Trophoblast cell (in vitro differentiated cells and primary cell): ENCODE data around the gene TEKT1.

ENCODE experiments used
- DNase-seq, 2 donors: peaks; one replicate each; pipeline ENCODE4 v3.0.0-alpha.2; 2016
- H2AFZ ChIP-seq: 2 replicates; pipeline ENCODE4 v1.6.1; 2013; ENCODE audit warnings: low read length, moderate library complexity, mild to moderate bottlenecking; ENCODE audit not compliant: insufficient read depth, poor library complexity
- H2AK5ac ChIP-seq: 2 replicates; pipeline ENCODE4 v1.6.1; 2013; ENCODE audit warnings: mild to moderate bottlenecking, low read length
- H2BK120ac ChIP-seq: 2 replicates; pipeline ENCODE4 v1.6.1; 2013; ENCODE audit warnings: low read length, mild to moderate bottlenecking, moderate library complexity; ENCODE audit not compliant: insufficient read depth, poor library complexity
- H2BK12ac ChIP-seq: 2 replicates; pipeline ENCODE4 v1.6.1; 2013; ENCODE audit warnings: mild to moderate bottlenecking, low read length, moderate library complexity
- H2BK5ac ChIP-seq: 2 replicates; pipeline ENCODE4 v1.6.1; 2013; ENCODE audit warnings: low read length, low read depth, moderate library complexity, mild to moderate bottlenecking; ENCODE audit not compliant: poor library complexity
- H3K14ac ChIP-seq: 2 replicates; pipeline ENCODE4 v1.6.1; 2013; ENCODE audit warnings: mild to moderate bottlenecking, low read length
- H3K18ac ChIP-seq: 2 replicates; pipeline ENCODE4 v1.6.1; 2013; ENCODE audit warnings: mild to moderate bottlenecking, low read length
- H3K23ac ChIP-seq: 2 replicates; pipeline ENCODE4 v1.6.1; 2013; ENCODE audit warnings: low read length
- H3K27ac ChIP-seq: 2 replicates; pipeline ENCODE4 v1.5.1; 2013; ENCODE audit warnings: low read depth, mild to moderate bottlenecking, inconsistent platforms, low read length, moderate library complexity
- H3K27me3 ChIP-seq: 2 replicates; pipeline ENCODE4 v1.6.1; 2013; ENCODE audit warnings: inconsistent platforms, mild to moderate bottlenecking, low read length, moderate library complexity; ENCODE audit not compliant: insufficient read depth
- H3K36me3 ChIP-seq, 2 experiments: 1 replicate in 1 of 2; 2 replicates in 1 of 2; pipeline ENCODE4 v1.6.1; 2013; ENCODE audit warnings: low read length in 2 of 2, mild to moderate bottlenecking in 2 of 2, moderate library complexity in 1 of 2; ENCODE audit not compliant: insufficient read depth in 2 of 2, control insufficient read depth in 1 of 2
- H3K4ac ChIP-seq: 2 replicates; pipeline ENCODE4 v1.6.1; 2013; ENCODE audit warnings: low read depth, mild to moderate bottlenecking, low read length, moderate library complexity
- H3K4me1 ChIP-seq, 2 experiments: 1 replicate in 1 of 2; 2 replicates in 1 of 2; pipeline ENCODE4 v1.6.1; 2013; ENCODE audit warnings: low read length in 2 of 2, mild to moderate bottlenecking in 2 of 2, moderate library complexity in 1 of 2; ENCODE audit not compliant: insufficient read depth in 2 of 2, control insufficient read depth in 1 of 2
- H3K4me2 ChIP-seq: 2 replicates; pipeline ENCODE4 v1.6.1; 2013; ENCODE audit warnings: inconsistent platforms, mild to moderate bottlenecking, low read length, moderate library complexity
- H3K4me3 ChIP-seq: 2 replicates; pipeline ENCODE4 v1.5.1; 2013; ENCODE audit warnings: mild to moderate bottlenecking, low read depth, low read length, inconsistent platforms
- H3K79me1 ChIP-seq: one replicate; pipeline ENCODE4 v1.6.1; 2013; ENCODE audit warnings: low read length
- H3K79me2 ChIP-seq: 2 replicates; pipeline ENCODE4 v1.6.1; 2013; ENCODE audit warnings: low read length, mild to moderate bottlenecking; ENCODE audit not compliant: control insufficient read depth, insufficient read depth, poor library complexity
- H3K9ac ChIP-seq: 2 replicates; pipeline ENCODE4 v1.6.1; 2013; ENCODE audit warnings: mild to moderate bottlenecking, low read length
- H3K9me3 ChIP-seq: 2 replicates; pipeline ENCODE4 v1.6.1; 2013; ENCODE audit warnings: low read depth, mild to moderate bottlenecking, control low read depth, inconsistent platforms, low read length; ENCODE audit not compliant: insufficient read depth
- H4K12ac ChIP-seq: 2 replicates; pipeline ENCODE4 v1.6.1; 2013; ENCODE audit warnings: low read depth, mild to moderate bottlenecking, low read length, moderate library complexity
- H4K8ac ChIP-seq: 2 replicates; pipeline ENCODE4 v1.6.1; 2013; ENCODE audit warnings: low read depth, mild to moderate bottlenecking, low read length, moderate library complexity
- H4K91ac ChIP-seq: one replicate; pipeline ENCODE4 v1.6.1; 2013; ENCODE audit warnings: low read depth, mild to moderate bottlenecking, low read length, moderate library complexity
- WGBS: extraction: QIAGEN DNeasy Blood & Tissue Kit; methylation state at CpG from one replicate; pipeline ENCODE4 v1.1.7; 2013; ENCODE audit warnings: missing lambda C conversion rate; ENCODE audit not compliant: insufficient read length, insufficient coverage; ENCODE audit errors: extremely low coverage; 5-methylcytosine and 5-hydroxymethylcytosine counted together

Gene TEKT1

GRCh38 chr17:6811510-6811909, 20.0 kb downstream of the TEKT1 start:
- Histone ChIP-seq H3K23ac (no peak overlapping the region), H2BK5ac (no peak overlapping the region), H2BK12ac (no peak overlapping the region), H3K14ac (no peak overlapping the region), H3K9me3 (peaks cover 3% of the 10 kb centered on the region), H3K4me2 (no peak overlapping the region), H2BK120ac (no peak overlapping the region), H3K79me2 (no peaks in the 10 kb centered on the region), H2AFZ (no peak overlapping the region), H4K8ac (no peak overlapping the region), H3K4me3 (no peak overlapping the region), H3K27ac (no peak overlapping the region), H3K27me3 (no peaks in the 10 kb centered on the region), H2AK5ac (no peak overlapping the region), H3K4me1 (no peaks in the 10 kb centered on the region), H3K18ac (no peak overlapping the region), H3K79me1 (no peaks in the 10 kb centered on the region), H3K4ac (no peak overlapping the region), H4K12ac (no peak overlapping the region), H3K9ac (no peak overlapping the region), H3K36me3 (no peaks in the 10 kb centered on the region), H4K91ac (no peak overlapping the region)
- WGBS, result no CpG with 5 or more reads among the region's 9 CpGs
- no peak for DNase-seq

DNA sequence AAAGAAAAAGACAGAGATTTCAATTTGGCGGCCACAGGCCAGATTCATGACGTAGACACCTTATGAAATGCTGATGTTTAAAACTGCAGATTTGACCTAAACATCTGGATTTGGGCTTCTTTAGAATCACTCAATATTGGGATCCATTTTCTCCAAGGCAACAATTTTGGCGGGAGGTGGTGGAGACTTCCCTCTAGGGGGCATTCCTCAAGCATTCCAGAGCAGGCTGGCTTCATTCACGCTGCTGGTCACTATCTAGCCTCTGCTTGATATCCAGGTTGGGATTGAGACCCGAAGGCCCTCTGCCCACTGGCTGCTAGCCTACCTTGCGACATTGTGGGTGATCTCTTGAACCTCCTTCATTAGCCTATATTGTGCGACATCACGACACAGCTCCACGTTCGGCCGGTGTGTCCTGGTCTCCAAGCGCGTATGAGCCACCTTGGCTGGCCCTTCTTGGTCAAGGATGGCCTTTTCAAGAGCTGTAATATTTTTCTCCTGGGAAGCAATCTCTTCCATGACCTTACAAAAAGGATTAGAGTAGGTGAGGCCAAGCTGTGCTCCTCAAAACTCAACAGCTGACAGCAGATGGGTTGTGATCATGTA, 31.0 kb downstream of the TEKT1 start:
- H3K4me2 ChIP-seq, result no peak overlapping the region
- H2AK5ac ChIP-seq, result no peak overlapping the region
- no peak overlapping the region for H2AFZ ChIP-seq
- H3K18ac ChIP-seq, result no peak overlapping the region
- no peak overlapping the region for H3K9ac ChIP-seq
- no peak for DNase-seq
- no peak overlapping the region for H4K12ac ChIP-seq
- H3K14ac ChIP-seq, result no peak overlapping the region
- H2BK5ac ChIP-seq, result no peak overlapping the region
- no peaks in the 10 kb centered on the region for H3K9me3 ChIP-seq
- peaks cover 4 to 6% of the 10 kb centered on the region in 2 experiments for H3K4me1 ChIP-seq
- no peak overlapping the region for H4K91ac ChIP-seq
- no peak overlapping the region for H4K8ac ChIP-seq
- no peaks in the 10 kb centered on the region for H3K27me3 ChIP-seq
- no peak overlapping the region for H3K23ac ChIP-seq
- no peaks in the 10 kb centered on the region for H3K79me2 ChIP-seq
- no peak overlapping the region for H3K27ac ChIP-seq
- no peak overlapping the region for H3K4me3 ChIP-seq
- no peaks in the 10 kb centered on the region for H3K36me3 ChIP-seq
- no peak overlapping the region for H2BK12ac ChIP-seq
- no CpG with 5 or more reads among the region's 13 CpGs for WGBS
- no peak overlapping the region for H3K4ac ChIP-seq
- no peaks in the 10 kb centered on the region for H3K79me1 ChIP-seq
- H2BK120ac ChIP-seq, result no peak overlapping the region

- WGBS, result no CpG with 5 or more reads among the region's 6 CpGs
- no peak overlapping the region for H3K18ac ChIP-seq
- no peak overlapping the region for H2BK5ac ChIP-seq
- H3K27ac ChIP-seq, result no peak overlapping the region
- no peaks in the 10 kb centered on the region for H3K9me3 ChIP-seq
- no peak overlapping the region for H2AK5ac ChIP-seq
- H3K36me3 ChIP-seq, result no peaks in the 10 kb centered on the region
- H3K79me1 ChIP-seq, result no peaks in the 10 kb centered on the region
- H3K4me2 ChIP-seq, result no peak overlapping the region
- no peaks in the 10 kb centered on the region for H3K27me3 ChIP-seq
- no peak overlapping the region for H2AFZ ChIP-seq
- H3K79me2 ChIP-seq, result no peaks in the 10 kb centered on the region
- H3K4me3 ChIP-seq, result no peak overlapping the region
- no peak overlapping the region for H3K23ac ChIP-seq
- DNase-seq, result no peak
- no peak overlapping the region for H2BK120ac ChIP-seq
- H4K12ac ChIP-seq, result no peak overlapping the region
- H4K8ac ChIP-seq, result no peak overlapping the region
- H3K4ac ChIP-seq, result no peak overlapping the region
- H3K9ac ChIP-seq, result no peak overlapping the region
- H3K4me1 ChIP-seq, result peaks cover 4 to 6% of the 10 kb centered on the region in 2 experiments
- no peak overlapping the region for H3K14ac ChIP-seq
- no peak overlapping the region for H4K91ac ChIP-seq
- H2BK12ac ChIP-seq, result no peak overlapping the region
Measured at GRCh38 chr17:6799738-6800137, 31.8 kb downstream of the TEKT1 start.

- Histone ChIP-seq H3K4me1 (peaks cover 4 to 6% of the 10 kb centered on the region in 2 experiments), H3K27ac (no peak overlapping the region), H3K79me1 (no peaks in the 10 kb centered on the region), H3K27me3 (no peaks in the 10 kb centered on the region), H2AFZ (no peak overlapping the region), H3K9me3 (no peaks in the 10 kb centered on the region), H3K18ac (no peak overlapping the region), H4K91ac (no peak overlapping the region), H2BK120ac (no peak overlapping the region), H2BK12ac (no peak overlapping the region), H2AK5ac (no peak overlapping the region), H3K4me2 (no peak overlapping the region), H3K36me3 (no peaks in the 10 kb centered on the region), H3K9ac (no peak overlapping the region), H4K8ac (no peak overlapping the region), H3K4ac (no peak overlapping the region), H3K79me2 (no peaks in the 10 kb centered on the region), H3K23ac (no peak overlapping the region), H2BK5ac (no peak overlapping the region), H4K12ac (no peak overlapping the region), H3K4me3 (no peak overlapping the region), H3K14ac (no peak overlapping the region)
- no CpG with 5 or more reads among the region's 8 CpGs for WGBS
- no peak for DNase-seq
Measured at GRCh38 chr17:6797718-6798351, 33.7 kb downstream of the TEKT1 start.
